ENCODE measurements around the gene DOK5. TPM values are rescaled to one million over a fixed set of nuclear protein-coding genes. Genes with fewer than 3 reads are reported as not detected.

Gene DOK5
- total RNA-seq, 6 experiments from 2014 or later: 0.14 TPM; not detected in 5

DNA sequence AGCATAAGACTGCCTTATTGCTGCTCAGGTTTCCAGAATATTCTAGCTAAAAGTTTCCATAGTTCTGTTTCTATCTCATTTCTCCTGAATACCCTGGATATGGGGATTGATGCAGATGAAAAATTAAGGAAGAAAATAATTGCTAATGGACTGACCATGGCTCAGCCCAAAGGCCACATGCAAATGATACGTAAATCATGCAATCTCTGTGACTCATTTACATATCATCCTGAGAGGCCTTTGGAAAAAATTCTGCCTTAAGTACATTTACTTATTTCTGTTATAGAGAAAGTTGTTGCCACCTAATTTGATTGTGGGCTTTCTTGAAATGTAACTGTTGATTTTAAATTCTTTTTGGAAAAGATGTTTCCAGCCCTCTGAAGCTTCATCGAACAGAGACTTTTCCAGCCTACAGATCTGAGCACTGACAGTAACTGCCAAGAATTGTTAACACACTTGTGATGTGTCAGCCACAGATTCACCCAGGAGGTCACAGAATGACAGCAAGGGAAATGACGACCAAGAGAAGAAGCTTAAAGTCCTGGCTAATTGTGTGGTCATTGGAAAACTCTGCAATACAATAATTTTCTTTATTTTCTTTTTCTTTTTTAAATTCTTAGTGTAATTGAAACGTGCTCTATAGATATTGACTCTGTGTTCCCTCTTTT lies 174.8 kb downstream of the DOK5 start:
- DNase-seq: no peak
- Mint-ChIP-seq H3K4me1 (ENCODE audit: low read depth) (peaks cover 8% of the 10 kb centered on the region; the same call in 1 of the 2 replicates), H3K36me3 (ENCODE audit: low read depth) (no peaks in the 10 kb centered on the region), H3K27me3 (ENCODE audit: insufficient read depth) (peaks cover 4% of the 10 kb centered on the region; the same call in 1 of the 2 replicates), H3K9me3 (no peaks in the 10 kb centered on the region), H3K27ac (no peak overlapping the region), H3K4me3 (no peak overlapping the region)
- TF ChIP-seq, protein P1, sequence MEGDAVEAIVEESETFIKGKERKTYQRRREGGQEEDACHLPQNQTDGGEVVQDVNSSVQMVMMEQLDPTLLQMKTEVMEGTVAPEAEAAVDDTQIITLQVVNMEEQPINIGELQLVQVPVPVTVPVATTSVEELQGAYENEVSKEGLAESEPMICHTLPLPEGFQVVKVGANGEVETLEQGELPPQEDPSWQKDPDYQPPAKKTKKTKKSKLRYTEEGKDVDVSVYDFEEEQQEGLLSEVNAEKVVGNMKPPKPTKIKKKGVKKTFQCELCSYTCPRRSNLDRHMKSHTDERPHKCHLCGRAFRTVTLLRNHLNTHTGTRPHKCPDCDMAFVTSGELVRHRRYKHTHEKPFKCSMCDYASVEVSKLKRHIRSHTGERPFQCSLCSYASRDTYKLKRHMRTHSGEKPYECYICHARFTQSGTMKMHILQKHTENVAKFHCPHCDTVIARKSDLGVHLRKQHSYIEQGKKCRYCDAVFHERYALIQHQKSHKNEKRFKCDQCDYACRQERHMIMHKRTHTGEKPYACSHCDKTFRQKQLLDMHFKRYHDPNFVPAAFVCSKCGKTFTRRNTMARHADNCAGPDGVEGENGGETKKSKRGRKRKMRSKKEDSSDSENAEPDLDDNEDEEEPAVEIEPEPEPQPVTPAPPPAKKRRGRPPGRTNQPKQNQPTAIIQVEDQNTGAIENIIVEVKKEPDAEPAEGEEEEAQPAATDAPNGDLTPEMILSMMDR (IDR thresholded peaks at IDR 0.05): no peak

DNA sequence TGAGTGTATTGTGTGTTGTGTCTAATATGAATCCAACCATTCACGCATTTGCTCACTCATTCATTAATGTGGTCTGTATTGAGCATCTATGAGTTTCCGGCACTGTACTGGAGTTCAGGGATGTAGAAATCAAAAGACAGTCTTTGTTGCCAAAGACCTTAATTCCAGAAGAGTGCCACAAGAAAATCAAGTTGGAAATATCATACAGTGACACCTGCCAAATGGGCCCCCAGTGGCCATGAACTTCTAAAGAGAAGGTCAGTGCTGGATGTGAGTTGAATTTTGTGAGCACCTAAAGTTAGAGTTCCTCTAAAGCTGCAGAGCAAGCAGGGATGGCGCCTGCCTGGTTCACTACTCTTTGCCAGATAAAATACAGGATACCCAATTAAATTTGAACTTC lies 175.9 kb downstream of the DOK5 start:
- H3K4me1 Mint-ChIP-seq (ENCODE audit: low read depth): peaks cover 8% of the 10 kb centered on the region; the same call in 1 of the 2 replicates
- H3K36me3 Mint-ChIP-seq (ENCODE audit: low read depth): no peaks in the 10 kb centered on the region
- no peak for DNase-seq
- no peak overlapping the region for H3K27ac Mint-ChIP-seq
- H3K9me3 Mint-ChIP-seq: no peaks in the 10 kb centered on the region
- TF ChIP-seq, protein P1 (IDR thresholded peaks at IDR 0.05): no peak
- H3K27me3 Mint-ChIP-seq (ENCODE audit: insufficient read depth): peaks cover 4% of the 10 kb centered on the region; the same call in 1 of the 2 replicates
- no peak overlapping the region for H3K4me3 Mint-ChIP-seq

DNA sequence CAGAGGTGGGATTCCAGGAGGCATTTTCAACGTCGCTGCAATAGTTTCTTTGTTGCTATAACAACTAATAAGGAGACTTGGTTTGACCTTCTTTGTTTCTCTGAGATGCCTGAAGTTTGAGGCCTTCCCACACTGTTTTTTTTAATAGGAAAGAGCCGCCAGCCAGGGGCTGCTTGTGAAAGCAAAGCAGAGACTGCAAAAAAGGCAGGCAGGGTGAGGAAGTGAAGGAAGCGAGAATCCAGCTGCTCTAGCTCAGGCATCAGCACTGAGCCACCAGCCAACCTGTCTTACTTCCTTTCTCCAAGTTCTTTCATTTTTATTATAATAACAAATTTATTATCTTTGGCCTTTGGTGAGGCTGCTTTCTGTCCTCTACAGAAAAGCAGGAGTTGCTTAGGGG lies 179.1 kb downstream of the DOK5 start:
- Mint-ChIP-seq H3K36me3 (ENCODE audit: low read depth) (no peaks in the 10 kb centered on the region), H3K27me3 (ENCODE audit: insufficient read depth) (peaks cover 2% of the 10 kb centered on the region), H3K27ac (no peak overlapping the region), H3K9me3 (no peaks in the 10 kb centered on the region), H3K4me3 (no peak overlapping the region), H3K4me1 (ENCODE audit: low read depth) (peaks cover 8% of the 10 kb centered on the region; the same call in 1 of the 2 replicates)
- no peak for DNase-seq
- TF ChIP-seq, protein P1 (IDR thresholded peaks at IDR 0.05): no peak

DNA sequence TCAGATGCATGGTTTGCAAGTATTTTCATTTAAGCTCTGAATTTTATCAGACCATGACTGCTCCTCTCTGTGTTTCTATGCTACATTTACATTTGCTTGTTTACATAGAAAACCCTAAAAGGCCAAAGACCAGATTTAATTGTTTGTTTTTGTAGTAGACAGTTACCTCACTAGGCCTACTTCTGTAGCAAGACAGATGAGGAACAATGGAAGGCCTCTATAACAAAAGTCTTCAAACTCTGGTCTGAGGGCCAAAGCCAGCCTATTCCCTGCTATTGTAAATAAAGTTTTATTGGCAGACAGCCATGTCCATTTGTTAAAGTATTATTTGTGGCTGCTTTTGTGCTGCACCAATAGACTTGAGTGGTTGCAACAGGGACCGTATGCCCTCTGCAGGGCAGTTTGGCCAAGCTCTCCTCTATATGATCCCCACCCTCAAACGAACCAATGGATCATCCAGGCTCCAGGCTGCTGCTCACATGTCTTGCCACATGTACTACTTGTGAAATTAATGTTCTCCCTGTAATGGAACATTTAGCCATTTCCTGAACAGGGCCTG lies 182.0 kb downstream of the DOK5 start:
- Mint-ChIP-seq H3K4me3 (no peak overlapping the region), H3K27me3 (ENCODE audit: insufficient read depth) (peaks cover 5% of the 10 kb centered on the region), H3K27ac (no peak overlapping the region), H3K9me3 (no peaks in the 10 kb centered on the region), H3K4me1 (ENCODE audit: low read depth) (no peaks in the 10 kb centered on the region), H3K36me3 (ENCODE audit: low read depth) (no peaks in the 10 kb centered on the region)
- no peak for DNase-seq
- TF ChIP-seq, protein P1 (IDR thresholded peaks at IDR 0.05): no peak

DNA sequence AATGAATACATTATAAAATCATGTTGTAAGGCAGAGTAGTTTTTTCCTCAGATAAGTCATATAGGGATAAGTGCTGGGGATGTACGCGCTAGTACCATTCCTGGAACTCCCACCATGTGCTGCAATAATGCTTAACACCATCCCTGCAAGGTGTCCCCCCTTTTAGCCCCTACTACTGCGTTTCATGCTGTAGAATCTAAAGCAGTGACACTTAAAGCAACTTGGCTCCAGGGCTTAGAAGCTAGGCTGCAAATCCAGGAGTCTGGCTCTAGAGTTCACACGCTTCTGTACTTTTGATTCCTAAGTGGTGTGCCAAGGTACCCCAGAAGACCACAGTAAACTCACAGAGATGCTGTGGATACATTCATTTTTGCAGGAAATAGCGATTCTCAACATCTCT lies 183.1 kb downstream of the DOK5 start:
- H3K9me3 Mint-ChIP-seq: no peaks in the 10 kb centered on the region
- TF ChIP-seq, protein P1 (IDR thresholded peaks at IDR 0.05): no peak
- no peaks in the 10 kb centered on the region for H3K36me3 Mint-ChIP-seq (ENCODE audit: low read depth)
- no peak for DNase-seq
- H3K4me3 Mint-ChIP-seq: no peak overlapping the region
- H3K4me1 Mint-ChIP-seq (ENCODE audit: low read depth): no peaks in the 10 kb centered on the region
- no peak overlapping the region for H3K27ac Mint-ChIP-seq
- H3K27me3 Mint-ChIP-seq (ENCODE audit: insufficient read depth): peaks cover 5% of the 10 kb centered on the region
